ENCODE results near the gene CSKMT.

DNA sequence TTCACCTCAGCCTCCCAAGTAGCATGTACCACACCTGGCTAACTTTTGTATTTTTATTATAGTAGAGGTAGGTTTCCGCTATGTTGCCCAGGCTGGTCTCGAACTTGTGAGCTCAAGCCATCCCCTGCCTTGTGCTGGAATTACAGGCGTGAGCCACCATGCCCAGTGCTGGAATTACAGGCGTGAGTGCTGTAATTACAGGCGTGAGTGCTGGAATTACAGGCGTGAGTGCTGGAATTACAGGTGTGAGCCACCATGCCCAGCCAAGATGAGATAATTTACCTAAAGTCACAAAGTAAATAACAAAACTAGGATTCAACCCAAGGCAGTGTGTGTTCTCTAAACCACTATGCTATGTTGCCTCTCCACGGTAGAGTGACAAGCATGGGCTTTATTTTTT is 17.4 kb downstream of the CSKMT start:
- no peak for TF ChIP-seq CTCF (IDR thresholded peaks at IDR 0.05)
- TF ChIP-seq POLR2A (IDR thresholded peaks at IDR 0.05) = no peak
